Neural crest cell (in vitro differentiated cells): ENCODE measurements around the gene ARHGEF10L. TPM values are rescaled to one million over a fixed set of nuclear protein-coding genes. Genes with fewer than 3 reads are reported as not detected.

Experiments
- DNase-seq: peaks from one replicate; pipeline ENCODE4 v3.0.0; 2021; ENCODE audit warnings: low read depth, mixed read lengths, low spot score
- H3K27ac Mint-ChIP-seq: one replicate; pipeline ENCODE4 v1.8.0; 2021; ENCODE audit warnings: mild to moderate bottlenecking, mixed read lengths; ENCODE audit not compliant: unreplicated experiment
- H3K27me3 Mint-ChIP-seq: 2 replicates; pipeline ENCODE4 v1.8.0; 2021; ENCODE audit warnings: low read depth, mild to moderate bottlenecking, mixed read lengths
- H3K36me3 Mint-ChIP-seq: 2 replicates; pipeline ENCODE4 v1.8.0; 2021; ENCODE audit warnings: low read depth, mild to moderate bottlenecking, mixed read lengths
- H3K4me1 Mint-ChIP-seq: 2 replicates; pipeline ENCODE4 v1.8.0; 2021; ENCODE audit warnings: mixed read lengths
- H3K4me3 Mint-ChIP-seq: one replicate; pipeline ENCODE4 v1.8.0; 2021; ENCODE audit warnings: mild to moderate bottlenecking, mixed read lengths
- H3K9me3 Mint-ChIP-seq: 2 replicates; pipeline ENCODE4 v1.8.0; 2021; ENCODE audit warnings: mixed read lengths
- CTCF ChIP-seq: fragments of 200-600 bp; sonication (generic); conservative IDR thresholded peaks from 2 replicates; pipeline ENCODE4 v1.5.0; 2021; ENCODE audit warnings: antibody characterized with exemption, mild to moderate bottlenecking
- total RNA-seq: library from RNA; stranded (reverse); gene quantifications from 2 replicates; pipeline ENCODE4 v1.2.1, GENCODE V29; 2021

The ARHGEF10L gene
- total RNA-seq, 1 donor from 2014 or later: 22.2 TPM

GRCh38 chr1:17599291-17599953 lies 59.9 kb downstream of the ARHGEF10L start:
- Mint-ChIP-seq H3K9me3 (no peaks in the 10 kb centered on the region), H3K4me1 (peaks cover 16% of the 10 kb centered on the region), H3K27me3 (no peaks in the 10 kb centered on the region), H3K4me3 (no peak overlapping the region), H3K36me3 (no peaks in the 10 kb centered on the region), H3K27ac (peak overlapping the region; percentile 75)
- no peak for DNase-seq
- TF ChIP-seq CTCF: no peak

GRCh38 chr1:17599954-17600300 lies 60.4 kb downstream of the ARHGEF10L start:
- Mint-ChIP-seq H3K27ac (no peak overlapping the region), H3K27me3 (no peaks in the 10 kb centered on the region), H3K4me1 (peaks cover 16% of the 10 kb centered on the region), H3K4me3 (no peak overlapping the region), H3K36me3 (no peaks in the 10 kb centered on the region), H3K9me3 (no peaks in the 10 kb centered on the region)
- TF ChIP-seq CTCF: no peak
- no peak for DNase-seq

- Mint-ChIP-seq H3K4me1 (peaks cover 16% of the 10 kb centered on the region), H3K27me3 (no peaks in the 10 kb centered on the region), H3K36me3 (no peaks in the 10 kb centered on the region), H3K4me3 (no peak overlapping the region), H3K9me3 (no peaks in the 10 kb centered on the region), H3K27ac (no peak overlapping the region)
- no peak for DNase-seq
- no peak for TF ChIP-seq CTCF
Measured at GRCh38 chr1:17600321-17600720, 60.8 kb downstream of the ARHGEF10L start.

GRCh38 chr1:17601643-17602382 lies 62.3 kb downstream of the ARHGEF10L start:
- H3K27me3 Mint-ChIP-seq: no peaks in the 10 kb centered on the region
- no peaks in the 10 kb centered on the region for H3K9me3 Mint-ChIP-seq
- TF ChIP-seq CTCF: no peak
- H3K4me3 Mint-ChIP-seq: no peak overlapping the region
- H3K4me1 Mint-ChIP-seq: peaks cover 16% of the 10 kb centered on the region
- peak overlapping the region; percentile 67 for H3K27ac Mint-ChIP-seq
- H3K36me3 Mint-ChIP-seq: no peaks in the 10 kb centered on the region
- no peak for DNase-seq

GRCh38 chr1:17603091-17603841 lies 63.8 kb downstream of the ARHGEF10L start:
- peaks cover 12% of the 10 kb centered on the region for H3K4me1 Mint-ChIP-seq
- H3K27me3 Mint-ChIP-seq: no peaks in the 10 kb centered on the region
- peak overlapping the region; percentile 57 for H3K27ac Mint-ChIP-seq
- H3K4me3 Mint-ChIP-seq: no peak overlapping the region
- no peaks in the 10 kb centered on the region for H3K36me3 Mint-ChIP-seq
- H3K9me3 Mint-ChIP-seq: no peaks in the 10 kb centered on the region
- TF ChIP-seq CTCF: no peak
- no peak for DNase-seq
